Colonic mucosa (tissue), 4 donors: ENCODE results near the gene DBET. TPM values are rescaled to one million over a fixed set of nuclear protein-coding genes. Genes with fewer than 3 reads are reported as not detected.
"Not testable (repeated sequence)": the region's sequence is repeated elsewhere in the genome, so short reads cannot be mapped to it uniquely, and the experiment has no call there.

ENCODE experiments used
- DNase-seq: peaks from one replicate; pipeline ENCODE4 v3.0.0-alpha.2; 2020
- H3K27ac ChIP-seq: fragments of 200-600 bp; one replicate; pipeline ENCODE4 v1.8.0; 2021
- H3K27me3 ChIP-seq: fragments of 200-600 bp; one replicate; pipeline ENCODE4 v1.8.0; 2021
- H3K36me3 ChIP-seq: fragments of 200-600 bp; one replicate; pipeline ENCODE4 v1.8.0; 2021
- H3K4me1 ChIP-seq: fragments of 200-600 bp; one replicate; pipeline ENCODE4 v1.8.0; 2021; ENCODE audit warnings: mild to moderate bottlenecking
- H3K4me3 ChIP-seq: fragments of 200-600 bp; one replicate; pipeline ENCODE4 v1.8.0; 2021
- H3K9ac ChIP-seq, 2 donors: one replicate each; pipeline ENCODE4 v1.7.0; 2013; ENCODE audit warnings: control low read depth in 2 of 2, low read depth in 2 of 2, low read length in 2 of 2
- H3K9me3 ChIP-seq: fragments of 200-600 bp; one replicate; pipeline ENCODE4 v1.8.0; 2021
- intact Hi-C: fragments of 100-400 bp; cut with DNase I; formaldehyde crosslinking; loops from one replicate; pipeline ENCODE4 v1.14.1; 2022
- total RNA-seq, 2 donors: library from RNA; stranded (reverse); fragmentation: NEBNext Ultra II Directional in 1 of 2; extraction: Animal tissue kit (Norgen Biotek cat#: 25700) in 1 of 2; gene quantifications; one replicate each; pipeline ENCODE4 v1.2.1, GENCODE V29; 2021
- donor health status: healthy.
- donor health status: DM: no; HTN: no; CAD: no.
- donor health status: DM: no; HTN: no; CAD: no.

The DBET gene
- total RNA-seq, 2 donors from 2014 or later = not detected

GRCh38 chr4:190106611-190107480, 42.5 kb downstream of the DBET start:
- H3K9me3 ChIP-seq, H3K9ac ChIP-seq, H3K4me1 ChIP-seq, H3K4me3 ChIP-seq, intact Hi-C loops, H3K36me3 ChIP-seq, H3K27me3 ChIP-seq, H3K27ac ChIP-seq: not testable (repeated sequence)
- peak; percentile 16 for DNase-seq

GRCh38 chr4:190107766-190108485, 43.6 kb downstream of the DBET start:
- intact Hi-C loops = not testable (repeated sequence)

GRCh38 chr4:190108756-190109155, 44.5 kb downstream of the DBET start:
- H3K4me1 ChIP-seq, H3K27me3 ChIP-seq, H3K9ac ChIP-seq, H3K36me3 ChIP-seq, H3K9me3 ChIP-seq, H3K27ac ChIP-seq, intact Hi-C loops, H3K4me3 ChIP-seq: not testable (repeated sequence)
- DNase-seq = peak; percentile 17

More at GRCh38 chr4:190107766-190108485, 43.6 kb downstream of the DBET start:
- not testable (repeated sequence) for H3K27ac ChIP-seq, H3K27me3 ChIP-seq, H3K4me1 ChIP-seq, H3K4me3 ChIP-seq, H3K9me3 ChIP-seq, H3K9ac ChIP-seq, H3K36me3 ChIP-seq
- peak; percentile 15 for DNase-seq

- H3K4me3 ChIP-seq, H3K4me1 ChIP-seq, H3K36me3 ChIP-seq, H3K27ac ChIP-seq, H3K27me3 ChIP-seq, intact Hi-C loops, H3K9me3 ChIP-seq, H3K9ac ChIP-seq: not testable (repeated sequence)
- DNase-seq = peak; percentile 14
Observed at GRCh38 chr4:190109390-190110011, 45.2 kb downstream of the DBET start.

GRCh38 chr4:190110033-190110432, 45.7 kb downstream of the DBET start:
- DNase-seq, H3K27me3 ChIP-seq, H3K27ac ChIP-seq, H3K4me3 ChIP-seq, H3K9ac ChIP-seq, H3K4me1 ChIP-seq, H3K9me3 ChIP-seq, H3K36me3 ChIP-seq, intact Hi-C loops: not testable (repeated sequence)

- intact Hi-C loops = not testable (repeated sequence)
Observed at GRCh38 chr4:190110570-190111295, 46.4 kb downstream of the DBET start.

GRCh38 chr4:190112879-190113278, 48.6 kb downstream of the DBET start:
- intact Hi-C loops = not testable (repeated sequence)

More at GRCh38 chr4:190110570-190111295, 46.4 kb downstream of the DBET start:
- not testable (repeated sequence) for H3K4me3 ChIP-seq, H3K36me3 ChIP-seq, H3K9ac ChIP-seq, DNase-seq, H3K27ac ChIP-seq, H3K4me1 ChIP-seq, H3K9me3 ChIP-seq, H3K27me3 ChIP-seq

GRCh38 chr4:190114991-190115390, 50.7 kb downstream of the DBET start:
- DNase-seq = peak; percentile 13
- H3K9ac ChIP-seq = not testable (repeated sequence)

More at GRCh38 chr4:190112879-190113278, 48.6 kb downstream of the DBET start:
- H3K9ac ChIP-seq, H3K4me3 ChIP-seq, H3K36me3 ChIP-seq, H3K9me3 ChIP-seq, H3K4me1 ChIP-seq, H3K27me3 ChIP-seq, H3K27ac ChIP-seq: not testable (repeated sequence)
- peak; percentile 13 for DNase-seq

More at GRCh38 chr4:190114991-190115390, 50.7 kb downstream of the DBET start:
- H3K4me1 ChIP-seq, H3K4me3 ChIP-seq, H3K27ac ChIP-seq, intact Hi-C loops, H3K9me3 ChIP-seq, H3K36me3 ChIP-seq, H3K27me3 ChIP-seq: not testable (repeated sequence)

Other genes with a start within 250 kb of the DBET start
- gene FRG1, start 123.6 kb upstream of the DBET start, total RNA-seq = 10 to 100 TPM; 36.5 to 37.9 TPM
- gene FRG2, start 37.2 kb upstream of the DBET start, total RNA-seq = not detected
- not detected for gene DUX4, start 109.3 kb downstream of the DBET start, total RNA-seq